Kidney (tissue), 14 donors: ENCODE data around the gene TMEM208. TPM values are rescaled to one million over a fixed set of nuclear protein-coding genes. Genes with fewer than 3 reads are reported as not detected.

Source experiments
- DNase-seq, 5 donors: peaks; one replicate each; pipeline ENCODE4 v3.0.0-alpha.2; 2013 to 2020
- FAIRE-seq: peaks from 2 replicates; lab custom pipeline; 2012; peaks lifted over from hg19 to GRCh38; lab: Jason Lieb, UNC
- H3K27ac ChIP-seq, 2 donors: one replicate each; pipeline ENCODE4 v1.7.0; 2013; ENCODE audit warnings: low read depth in 2 of 2, low read length in 2 of 2, inconsistent platforms in 1 of 2
- H3K27me3 ChIP-seq: one replicate; pipeline ENCODE4 v1.7.1; 2013; ENCODE audit warnings: low read length, inconsistent platforms; ENCODE audit not compliant: control insufficient read depth, insufficient read depth
- H3K36me3 ChIP-seq, 3 donors: one replicate each; pipeline versions ENCODE4 v1.7.0 to v1.7.1; 2013; ENCODE audit warnings: low read length in 3 of 3, control low read depth in 1 of 3, inconsistent platforms in 1 of 3; ENCODE audit not compliant: insufficient read depth in 3 of 3, control insufficient read depth in 2 of 3
- H3K4me1 ChIP-seq, 3 donors: one replicate each; pipeline versions ENCODE4 v1.7.0 to v1.7.1; 2013; ENCODE audit warnings: low read length in 3 of 3, inconsistent platforms in 1 of 3, low read depth in 1 of 3; ENCODE audit not compliant: control insufficient read depth in 2 of 3, insufficient read depth in 2 of 3
- H3K4me3 ChIP-seq, 3 donors: one replicate each; pipeline versions ENCODE4 v1.7.0 to v1.8.1; 2013; ENCODE audit warnings: low read length in 3 of 3, control low read depth in 1 of 3, inconsistent platforms in 1 of 3
- H3K9ac ChIP-seq, 3 donors: one replicate each; pipeline versions ENCODE4 v1.7.0 to v1.7.1; 2013; ENCODE audit warnings: low read length in 3 of 3, control low read depth in 1 of 3, inconsistent platforms in 1 of 3
- H3K9me3 ChIP-seq, 3 donors: one replicate each; pipeline versions ENCODE4 v1.7.0 to v1.7.1; 2013; ENCODE audit warnings: low read length in 3 of 3, control low read depth in 1 of 3, inconsistent platforms in 1 of 3; ENCODE audit not compliant: control insufficient read depth in 2 of 3, insufficient read depth in 1 of 3
- intact Hi-C: fragments of 100-400 bp; cut with DNase I; formaldehyde crosslinking; loops from one replicate; pipeline ENCODE4 v1.11.1; 2022
- polyA plus RNA-seq: library from polyadenylated mRNA; stranded (reverse); fragments of 350-450 nt; fragmentation: Illumina TruSeq; extraction: RNeasy Lipid Tissue Mini Kit (QIAGEN cat#74804); gene quantifications from one replicate; pipeline ENCODE4 v1.2.3, GENCODE V29; 2014; ENCODE audit warnings: low read depth, low replicate concordance; ENCODE audit not compliant: insufficient read depth
- total RNA-seq: library from RNA; stranded (reverse); fragmentation: NEBNext Ultra II Directional; extraction: Animal tissue kit (Norgen Biotek cat#: 25700); gene quantifications from one replicate; pipeline ENCODE4 v1.2.1, GENCODE V29; 2021
- TF ChIP-seq, protein P1 (sequence below): IDR thresholded peaks from 3 replicates; pipeline ENCODE4 v1.5.1; 2012; ENCODE audit warnings: mild to moderate bottlenecking, moderate library complexity, borderline replicate concordance; ENCODE audit not compliant: insufficient read depth; ENCODE audit errors: extremely low read depth
- donor health status: control.
- donor health status: control.
- donor health status: control.
- donor health status: control.
- donor health status: control.
- donor health status: DM: yes; HTN: yes; CAD: no.
- donor health status: Normal renal cell carcinoma (clear cell type).

Gene TMEM208
- total and polyA plus RNA-seq, 2 donors from 2014 or later, result 47.1 to 145 TPM

DNA sequence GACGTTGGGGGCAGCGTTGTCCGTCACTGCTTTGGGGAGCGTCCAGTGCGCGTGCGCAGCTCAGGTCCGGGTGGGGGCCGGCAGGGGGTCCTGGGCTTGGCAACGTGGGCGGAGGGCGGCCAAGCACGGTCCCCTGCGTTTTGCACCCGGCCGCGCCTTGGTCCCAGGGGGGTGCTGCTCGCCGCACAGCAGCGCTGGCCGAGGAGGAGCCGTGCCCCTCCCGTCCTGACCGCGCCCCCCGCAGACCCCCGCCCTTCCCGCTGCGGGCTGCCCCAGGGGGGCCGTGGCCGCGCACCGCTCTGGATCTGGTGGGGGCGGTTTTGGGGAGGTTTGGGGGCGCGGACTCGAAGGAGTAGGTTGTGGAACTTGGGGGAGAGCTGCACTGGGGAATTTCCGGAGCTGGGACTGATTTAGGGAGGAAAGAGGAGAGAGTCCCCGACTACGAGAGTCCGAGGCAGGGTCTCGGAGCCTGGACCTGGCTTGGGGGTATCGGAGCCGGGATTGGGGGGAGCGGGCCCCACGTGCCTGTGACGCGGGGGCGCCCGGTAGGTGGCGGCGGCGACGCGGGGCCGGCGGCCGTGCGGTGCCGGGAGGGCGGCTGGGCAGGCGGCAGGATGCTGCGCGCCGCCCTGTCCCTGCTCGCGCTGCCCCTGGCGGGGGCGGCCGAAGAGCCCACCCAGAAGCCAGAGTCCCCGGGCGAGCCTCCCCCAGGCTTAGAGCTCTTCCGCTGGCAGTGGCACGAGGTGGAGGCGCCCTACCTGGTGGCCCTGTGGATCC, 21.7 kb downstream of the TMEM208 start, which contains the start of gene SLC9A5:
TSS of gene SLC9A5 (plus strand) at position 579 of the 777 bp plus-strand sequence. CDS start at position 615, 36 bp downstream.
- TF ChIP-seq, protein P1, sequence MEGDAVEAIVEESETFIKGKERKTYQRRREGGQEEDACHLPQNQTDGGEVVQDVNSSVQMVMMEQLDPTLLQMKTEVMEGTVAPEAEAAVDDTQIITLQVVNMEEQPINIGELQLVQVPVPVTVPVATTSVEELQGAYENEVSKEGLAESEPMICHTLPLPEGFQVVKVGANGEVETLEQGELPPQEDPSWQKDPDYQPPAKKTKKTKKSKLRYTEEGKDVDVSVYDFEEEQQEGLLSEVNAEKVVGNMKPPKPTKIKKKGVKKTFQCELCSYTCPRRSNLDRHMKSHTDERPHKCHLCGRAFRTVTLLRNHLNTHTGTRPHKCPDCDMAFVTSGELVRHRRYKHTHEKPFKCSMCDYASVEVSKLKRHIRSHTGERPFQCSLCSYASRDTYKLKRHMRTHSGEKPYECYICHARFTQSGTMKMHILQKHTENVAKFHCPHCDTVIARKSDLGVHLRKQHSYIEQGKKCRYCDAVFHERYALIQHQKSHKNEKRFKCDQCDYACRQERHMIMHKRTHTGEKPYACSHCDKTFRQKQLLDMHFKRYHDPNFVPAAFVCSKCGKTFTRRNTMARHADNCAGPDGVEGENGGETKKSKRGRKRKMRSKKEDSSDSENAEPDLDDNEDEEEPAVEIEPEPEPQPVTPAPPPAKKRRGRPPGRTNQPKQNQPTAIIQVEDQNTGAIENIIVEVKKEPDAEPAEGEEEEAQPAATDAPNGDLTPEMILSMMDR, result peak; percentile 18
- H3K9me3 ChIP-seq, result no peaks in the 10 kb centered on the region
- FAIRE-seq, result no peak
- peak; percentile 26 to 85 (median 62) for DNase-seq
- H3K27me3 ChIP-seq, result peaks cover 13% of the 10 kb centered on the region
- H3K36me3 ChIP-seq, result no peaks in the 10 kb centered on the region
- peak within 1 kb of the TSS in 2 of 3 donors; percentile 32 to 39 for H3K4me3 ChIP-seq
- peak within 1 kb of the TSS in 1 of 3 donors; percentile 46 for H3K9ac ChIP-seq
- H3K4me1 ChIP-seq, result peaks cover 0 to 18% (median 7%) of the 10 kb centered on the region in 3 donors
- H3K27ac ChIP-seq, result no peak within 1 kb of the TSS
- intact Hi-C loops, result no loop called here

DNA sequence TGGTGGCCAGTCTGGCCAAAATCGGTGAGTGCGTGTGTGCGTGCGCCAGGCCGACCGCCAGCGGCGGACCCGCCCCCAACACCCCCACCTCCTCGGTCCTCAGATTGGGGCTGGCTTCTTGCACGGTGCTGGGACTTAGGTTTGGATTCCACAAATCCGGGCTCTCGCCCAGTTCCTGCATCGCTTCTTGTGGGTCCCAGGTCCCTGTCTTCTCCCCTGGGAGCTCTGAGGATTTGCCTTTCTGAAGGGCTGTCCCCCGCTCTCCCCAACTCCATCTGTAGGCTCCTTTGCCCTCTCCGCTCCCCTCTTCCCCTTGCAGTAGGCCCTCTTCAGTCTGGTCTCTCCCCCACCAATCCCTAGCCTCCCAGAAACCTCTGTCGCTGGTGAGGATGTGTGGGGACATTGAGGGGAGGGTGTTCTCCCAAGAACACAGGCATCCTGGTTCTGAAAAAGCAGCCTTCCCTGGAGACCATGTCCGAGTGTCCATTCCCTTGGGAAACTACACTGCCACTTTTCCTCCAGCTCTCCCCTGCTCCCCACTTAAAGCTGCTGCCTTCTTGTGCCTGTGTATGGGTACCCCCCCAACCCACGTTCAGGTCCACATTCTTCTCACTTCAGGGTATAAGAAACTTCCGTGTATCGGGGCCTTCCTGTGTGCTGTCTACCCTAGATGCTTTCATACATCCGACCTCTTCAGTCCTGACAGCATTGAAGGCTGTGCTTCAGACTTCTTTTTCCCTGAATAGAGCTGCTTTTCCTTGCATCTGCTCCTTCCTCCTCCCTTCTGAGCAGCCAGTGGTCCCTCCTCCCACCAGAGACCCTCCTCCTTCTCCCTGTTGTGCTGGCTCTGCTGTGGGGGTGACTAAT, 22.5 kb downstream of the TMEM208 start:
- TF ChIP-seq, protein P1, result no peak
- FAIRE-seq (no peak), DNase-seq (peak in 3 of 5 donors; percentile 3 to 73 (median 40))
- H3K36me3 ChIP-seq, result no peaks in the 10 kb centered on the region
- peaks cover 13% of the 10 kb centered on the region for H3K27me3 ChIP-seq
- peak overlapping the region in 1 of 3 donors; percentile 46 for H3K9ac ChIP-seq
- intact Hi-C loops, result loop anchor here (10.0 kb wide), 1 partner anchor 225 kb away; no protein-coding TSS in a partner anchor
- H3K4me3 ChIP-seq, result peak overlapping the region in 2 of 3 donors; percentile 32 to 39
- no peaks in the 10 kb centered on the region for H3K9me3 ChIP-seq
- H3K27ac ChIP-seq, result no peak overlapping the region
- H3K4me1 ChIP-seq, result peaks cover 0 to 17% (median 0%) of the 10 kb centered on the region in 3 donors

- H3K4me1 ChIP-seq, result peaks cover 0 to 16% (median 0%) of the 10 kb centered on the region in 3 donors
- TF ChIP-seq, protein P1, result no peak
- intact Hi-C loops, result loop anchor here (10.0 kb wide), 1 partner anchor 225 kb away; no protein-coding TSS in a partner anchor
- no peak overlapping the region for H3K27ac ChIP-seq
- no peak overlapping the region for H3K9ac ChIP-seq
- no peaks in the 10 kb centered on the region for H3K36me3 ChIP-seq
- no peaks in the 10 kb centered on the region for H3K9me3 ChIP-seq
- no peak overlapping the region for H3K4me3 ChIP-seq
- H3K27me3 ChIP-seq, result peaks cover 13% of the 10 kb centered on the region
- FAIRE-seq (no peak), DNase-seq (peak in 2 of 5 donors; percentile 19 to 47)
Measured at GRCh38 chr16:67250045-67250327, 23.1 kb downstream of the TMEM208 start.
